Measurements from ENCODE around the gene PPCS.
"Not testable (repeated sequence)": the region's sequence is repeated elsewhere in the genome, so short reads cannot be mapped to it uniquely, and the experiment has no call there.

Gene PPCS

GRCh38 chr1:42482635-42483153 is 26.4 kb downstream of the PPCS start:
- no peak for DNase-seq (ENCODE audit: low read depth)
- no peak overlapping the region for H3K4me3 ChIP-seq (replicated peaks; ENCODE audit: low read depth, low read length)
- no peak for TF ChIP-seq CTCF (IDR thresholded peaks at IDR 0.05; ENCODE audit: low read length, missing control alignments)

GRCh38 chr1:42484382-42484781 is 28.0 kb downstream of the PPCS start:
- TF ChIP-seq CTCF (IDR thresholded peaks at IDR 0.05; ENCODE audit: low read length, missing control alignments) = no peak
- peak; percentile 77 for DNase-seq (ENCODE audit: low read depth)

GRCh38 chr1:42490237-42490636 is 33.9 kb downstream of the PPCS start:
- no peak for TF ChIP-seq CTCF (IDR thresholded peaks at IDR 0.05; ENCODE audit: low read length, missing control alignments)
- DNase-seq (ENCODE audit: low read depth) = no peak

More at GRCh38 chr1:42484382-42484781, 28.0 kb downstream of the PPCS start:
- no peak overlapping the region for H3K4me3 ChIP-seq (replicated peaks; ENCODE audit: low read depth, low read length)

GRCh38 chr1:42502031-42502430 is 45.7 kb downstream of the PPCS start:
- not testable (repeated sequence) for H3K4me3 ChIP-seq (replicated peaks; ENCODE audit: low read depth, low read length)

More at GRCh38 chr1:42490237-42490636, 33.9 kb downstream of the PPCS start:
- no peak overlapping the region for H3K4me3 ChIP-seq (replicated peaks; ENCODE audit: low read depth, low read length)

GRCh38 chr1:42504535-42505128 is 48.3 kb downstream of the PPCS start:
- no peak overlapping the region for H3K4me3 ChIP-seq (replicated peaks; ENCODE audit: low read depth, low read length)
- DNase-seq (ENCODE audit: low read depth) = no peak
- no peak for TF ChIP-seq CTCF (IDR thresholded peaks at IDR 0.05; ENCODE audit: low read length, missing control alignments)

More at GRCh38 chr1:42502031-42502430, 45.7 kb downstream of the PPCS start:
- not testable (repeated sequence) for DNase-seq (ENCODE audit: low read depth)

- TF ChIP-seq CTCF (IDR thresholded peaks at IDR 0.05; ENCODE audit: low read length, missing control alignments) = no peak
- no peak overlapping the region for H3K4me3 ChIP-seq (replicated peaks; ENCODE audit: low read depth, low read length)
- no peak for DNase-seq (ENCODE audit: low read depth)
Measured at GRCh38 chr1:42506576-42506975, 50.2 kb downstream of the PPCS start.
